Articular chondrocyte of knee joint (primary cell): Measurements from ENCODE around the gene PTPRO. TPM values are rescaled to one million over a fixed set of nuclear protein-coding genes. Genes with fewer than 3 reads are reported as not detected.

Experiments
- total RNA-seq: library from RNA; depleted of rRNA; stranded (reverse); fragments of >200 nt; gene quantifications from 2 replicates; pipeline ENCODE4 v1.2.3, GENCODE V29; 2012

PTPRO gene
- total RNA-seq, result under 0.01 TPM in 1 of 2 replicates, not detected in the other

GRCh38 chr12:15322164-15323061 is at the start of gene PTPRO:
PTPRO (plus strand) TSS chr12:15322508.

Other genes starting within 250 kb of the PTPRO start
- gene RERG, start 101.1 kb upstream of the PTPRO start, total RNA-seq, result 6.3 and 8.4 TPM in 2 replicates